Vagina (tissue), 2 donors: Measurements from ENCODE around the gene ATIC. TPM values are rescaled to one million over a fixed set of nuclear protein-coding genes. Genes with fewer than 3 reads are reported as not detected.

Experiments
- DNase-seq, 2 donors: peaks; one replicate each; pipeline ENCODE4 v3.0.0-alpha.2; 2017; ENCODE audit errors: extremely low spot score in 2 of 2
- H3K27ac ChIP-seq: fragments of 200-600 bp; sonication (generic); one replicate; pipeline ENCODE4 v1.5.1; 2019
- H3K27me3 ChIP-seq: fragments of 200-600 bp; sonication (generic); one replicate; pipeline ENCODE4 v1.5.1; 2019
- H3K36me3 ChIP-seq, 2 donors: fragments of 200-600 bp; sonication (generic); one replicate each; pipeline ENCODE4 v1.5.1; 2017 to 2019
- H3K4me1 ChIP-seq: fragments of 200-600 bp; sonication (generic); one replicate; pipeline ENCODE4 v1.5.1; 2019
- H3K4me3 ChIP-seq, 2 donors: fragments of 200-600 bp; sonication (generic); 1 replicate in 1 of 2; 2 replicates in 1 of 2; pipeline ENCODE4 v1.5.1; 2016 to 2019
- H3K9me3 ChIP-seq: fragments of 200-600 bp; sonication (generic); one replicate; pipeline ENCODE4 v1.5.1; 2019
- POLR2A ChIP-seq, 2 donors: fragments of 450-650 bp; IDR thresholded peaks; one replicate each; pipeline ENCODE4 v1.6.1; 2017; ENCODE audit warnings: antibody characterized with exemption in 2 of 2, mild to moderate bottlenecking in 2 of 2, moderate library complexity in 2 of 2
- POLR2AphosphoS5 ChIP-seq, 2 donors: sonication (generic); formaldehyde crosslinking; IDR thresholded peaks; one replicate each; pipeline ENCODE4 v1.9.0; 2017; ENCODE audit warnings: antibody characterized with exemption in 2 of 2, mild to moderate bottlenecking in 2 of 2, low read depth in 1 of 2; ENCODE audit not compliant: insufficient read depth in 1 of 2
- intact Hi-C: fragments of 100-400 bp; cut with DNase I; formaldehyde crosslinking; loops from one replicate; pipeline ENCODE4 v1.15.1; 2023
- total RNA-seq: library from RNA; depleted of rRNA; stranded (reverse); fragments of >200 nt; gene quantifications from one replicate; pipeline ENCODE4 v1.2.3, GENCODE V29; 2016
- TF ChIP-seq, protein P1 (sequence below), 3 experiments: fragments of 450-650 bp in 2 of 3; fragments of 200-600 bp in 1 of 3; sonication (generic) in 1 of 3; IDR thresholded peaks; one replicate each; pipeline ENCODE4 v1.5.1; 2017 to 2019; ENCODE audit warnings: antibody characterized with exemption in 3 of 3, mild to moderate bottlenecking in 2 of 3, moderate library complexity in 2 of 3

The ATIC gene
- total RNA-seq, 1 donor from 2014 or later, result 75.6 TPM

DNA sequence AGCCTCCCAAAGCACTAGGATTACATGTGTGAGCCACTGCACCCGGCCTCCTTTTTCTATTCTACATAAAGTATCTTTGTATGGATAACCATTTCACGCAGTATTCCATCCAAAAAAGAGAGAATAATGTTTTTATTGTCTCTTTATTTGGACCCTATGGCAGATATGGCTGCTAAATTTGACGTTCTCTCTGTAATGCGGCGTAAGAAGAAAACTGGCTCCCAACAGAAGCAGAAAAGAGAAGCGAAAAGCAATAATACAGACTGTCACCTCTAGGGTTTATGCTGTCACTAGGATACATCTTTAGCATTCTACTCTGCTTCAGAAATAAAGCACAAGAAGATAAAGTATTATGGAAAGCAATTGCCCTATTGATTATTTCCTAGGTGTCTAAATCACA is 68.1 kb downstream of the ATIC start:
- peaks cover 5 to 62% of the 10 kb centered on the region in 2 donors for H3K36me3 ChIP-seq
- no peak for DNase-seq
- no peaks in the 10 kb centered on the region for H3K4me1 ChIP-seq
- no peak overlapping the region for H3K4me3 ChIP-seq
- intact Hi-C loops, result no loop called here
- TF ChIP-seq POLR2AphosphoS5 (IDR thresholded peaks at IDR 0.05; ENCODE audit: insufficient read depth in 1 of 2, low read depth in 1 of 2), result no peak
- TF ChIP-seq, protein P1, sequence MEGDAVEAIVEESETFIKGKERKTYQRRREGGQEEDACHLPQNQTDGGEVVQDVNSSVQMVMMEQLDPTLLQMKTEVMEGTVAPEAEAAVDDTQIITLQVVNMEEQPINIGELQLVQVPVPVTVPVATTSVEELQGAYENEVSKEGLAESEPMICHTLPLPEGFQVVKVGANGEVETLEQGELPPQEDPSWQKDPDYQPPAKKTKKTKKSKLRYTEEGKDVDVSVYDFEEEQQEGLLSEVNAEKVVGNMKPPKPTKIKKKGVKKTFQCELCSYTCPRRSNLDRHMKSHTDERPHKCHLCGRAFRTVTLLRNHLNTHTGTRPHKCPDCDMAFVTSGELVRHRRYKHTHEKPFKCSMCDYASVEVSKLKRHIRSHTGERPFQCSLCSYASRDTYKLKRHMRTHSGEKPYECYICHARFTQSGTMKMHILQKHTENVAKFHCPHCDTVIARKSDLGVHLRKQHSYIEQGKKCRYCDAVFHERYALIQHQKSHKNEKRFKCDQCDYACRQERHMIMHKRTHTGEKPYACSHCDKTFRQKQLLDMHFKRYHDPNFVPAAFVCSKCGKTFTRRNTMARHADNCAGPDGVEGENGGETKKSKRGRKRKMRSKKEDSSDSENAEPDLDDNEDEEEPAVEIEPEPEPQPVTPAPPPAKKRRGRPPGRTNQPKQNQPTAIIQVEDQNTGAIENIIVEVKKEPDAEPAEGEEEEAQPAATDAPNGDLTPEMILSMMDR (IDR thresholded peaks at IDR 0.05), result no peak
- no peak for TF ChIP-seq POLR2A (IDR thresholded peaks at IDR 0.05)
- no peak overlapping the region for H3K27ac ChIP-seq
- no peaks in the 10 kb centered on the region for H3K9me3 ChIP-seq
- H3K27me3 ChIP-seq, result no peaks in the 10 kb centered on the region

DNA sequence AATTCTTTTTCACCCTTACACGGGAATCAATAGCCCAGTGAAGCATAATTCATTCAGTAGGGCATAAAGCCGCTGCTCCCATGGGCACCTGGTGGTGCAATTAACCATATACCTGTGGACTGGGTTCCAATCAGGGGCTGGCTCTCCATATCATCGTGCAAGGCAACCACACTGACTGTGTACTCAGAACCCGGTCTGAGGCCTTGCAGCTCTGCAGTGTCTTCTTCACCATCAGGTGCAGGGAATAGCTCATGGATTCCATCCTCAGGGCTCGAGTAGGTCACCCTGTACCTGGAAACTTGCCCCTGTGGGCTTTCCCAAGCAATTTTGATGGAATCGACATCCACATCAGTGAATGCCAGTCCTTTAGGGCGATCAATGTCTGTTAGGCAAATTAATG is 68.8 kb downstream of the ATIC start:
- intact Hi-C loops, result no loop called here
- TF ChIP-seq POLR2A (IDR thresholded peaks at IDR 0.05), result no peak
- TF ChIP-seq, protein P1 (IDR thresholded peaks at IDR 0.05), result no peak
- no peak for TF ChIP-seq POLR2AphosphoS5 (IDR thresholded peaks at IDR 0.05; ENCODE audit: insufficient read depth in 1 of 2, low read depth in 1 of 2)
- DNase-seq, result no peak

DNA sequence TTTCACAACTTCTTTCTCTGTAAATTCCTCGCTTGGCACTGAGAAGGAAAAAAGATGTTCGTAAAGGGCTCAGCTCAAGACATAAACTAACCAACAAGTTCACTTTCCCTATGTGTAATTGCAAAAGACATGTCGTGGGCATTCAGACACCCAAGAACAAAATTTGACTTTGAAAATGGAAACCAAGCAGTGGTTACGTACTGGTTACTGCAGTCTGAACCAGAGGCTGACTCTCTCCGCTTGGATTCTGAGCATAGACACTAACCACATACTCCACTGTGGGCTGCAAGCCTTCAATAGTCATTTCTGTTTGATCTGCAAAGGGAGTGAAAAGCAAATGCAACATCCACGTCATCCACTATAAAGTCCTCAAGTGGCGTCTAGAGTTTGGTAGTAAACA is 70.2 kb downstream of the ATIC start:
- no peak for DNase-seq
- Histone ChIP-seq H3K27me3 (no peaks in the 10 kb centered on the region), H3K27ac (no peak overlapping the region), H3K4me3 (no peak overlapping the region), H3K36me3 (peaks cover 0 to 50% of the 10 kb centered on the region in 2 donors), H3K4me1 (no peaks in the 10 kb centered on the region), H3K9me3 (no peaks in the 10 kb centered on the region)
- intact Hi-C loops, result no loop called here
- no peak for TF ChIP-seq POLR2A (IDR thresholded peaks at IDR 0.05)
- TF ChIP-seq, protein P1 (IDR thresholded peaks at IDR 0.05), result no peak
- no peak for TF ChIP-seq POLR2AphosphoS5 (IDR thresholded peaks at IDR 0.05; ENCODE audit: insufficient read depth in 1 of 2, low read depth in 1 of 2)

More for the DNA sequence above, 68.8 kb downstream of the ATIC start:
- H3K36me3 ChIP-seq, result peaks cover 5 to 54% of the 10 kb centered on the region in 2 donors
- H3K4me1 ChIP-seq, result no peaks in the 10 kb centered on the region
- H3K27ac ChIP-seq, result no peak overlapping the region
- no peaks in the 10 kb centered on the region for H3K27me3 ChIP-seq
- H3K4me3 ChIP-seq, result no peak overlapping the region
- no peaks in the 10 kb centered on the region for H3K9me3 ChIP-seq

DNA sequence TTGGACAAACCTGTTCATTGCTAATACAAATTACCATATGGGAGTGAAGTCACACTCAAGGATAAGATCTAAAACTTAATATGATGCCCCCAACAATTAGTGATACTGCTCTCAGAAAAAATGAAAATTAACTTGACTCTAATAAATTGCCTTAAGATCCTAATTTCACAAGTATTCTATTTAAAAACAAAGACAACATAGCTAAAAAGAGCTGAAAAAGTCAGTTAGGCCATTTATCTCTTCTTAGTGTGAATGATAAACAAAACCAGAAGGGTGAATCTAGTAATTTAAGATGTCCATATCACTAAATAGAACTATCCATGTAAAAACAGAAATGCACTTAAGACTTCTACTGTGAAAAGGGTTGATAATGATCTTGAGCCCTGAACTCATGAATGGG is 70.6 kb downstream of the ATIC start:
- DNase-seq, result no peak
- H3K4me1 ChIP-seq, result no peaks in the 10 kb centered on the region
- H3K36me3 ChIP-seq, result peaks cover 0 to 46% of the 10 kb centered on the region in 2 donors
- H3K27me3 ChIP-seq, result no peaks in the 10 kb centered on the region
- intact Hi-C loops, result no loop called here
- TF ChIP-seq POLR2A (IDR thresholded peaks at IDR 0.05), result no peak
- TF ChIP-seq POLR2AphosphoS5 (IDR thresholded peaks at IDR 0.05; ENCODE audit: insufficient read depth in 1 of 2, low read depth in 1 of 2), result no peak
- TF ChIP-seq, protein P1 (IDR thresholded peaks at IDR 0.05), result no peak
- H3K9me3 ChIP-seq, result no peaks in the 10 kb centered on the region
- no peak overlapping the region for H3K4me3 ChIP-seq
- H3K27ac ChIP-seq, result no peak overlapping the region

DNA sequence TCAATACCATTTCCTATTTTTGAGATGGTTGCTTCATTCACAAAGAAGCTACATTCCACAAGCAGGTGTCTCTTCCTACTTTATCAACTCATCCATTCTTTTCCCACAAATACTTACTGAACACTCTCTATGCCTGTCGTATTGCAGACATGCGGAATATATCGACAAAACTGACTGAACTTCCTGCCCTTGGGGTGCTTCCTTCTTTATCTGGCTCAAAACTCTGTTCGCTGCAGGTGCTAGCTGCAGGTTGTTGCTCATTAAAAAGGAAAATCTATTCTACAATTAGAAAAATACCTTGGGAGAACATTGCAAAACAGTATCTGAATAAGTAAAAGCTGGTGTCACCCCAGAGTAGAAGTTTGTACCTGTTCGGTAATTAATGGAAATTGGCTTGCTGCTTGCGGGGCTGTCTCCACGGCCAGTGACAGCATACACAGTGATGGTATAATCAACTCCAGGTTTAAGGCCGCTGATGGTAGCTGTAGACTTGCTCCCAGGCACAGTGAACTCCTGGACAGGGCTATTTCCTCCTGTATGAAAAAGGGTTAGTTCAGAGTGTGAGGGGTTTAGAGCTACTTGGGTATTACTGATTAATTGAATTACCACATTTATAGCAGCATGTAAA is 71.9 kb downstream of the ATIC start:
- H3K27ac ChIP-seq, result no peak overlapping the region
- H3K4me3 ChIP-seq, result no peak overlapping the region
- no peaks in the 10 kb centered on the region for H3K27me3 ChIP-seq
- DNase-seq, result no peak
- intact Hi-C loops, result no loop called here
- H3K36me3 ChIP-seq, result peaks cover 0 to 42% of the 10 kb centered on the region in 2 donors
- TF ChIP-seq POLR2AphosphoS5 (IDR thresholded peaks at IDR 0.05; ENCODE audit: insufficient read depth in 1 of 2, low read depth in 1 of 2) (no peak), POLR2A (IDR thresholded peaks at IDR 0.05) (no peak)
- TF ChIP-seq, protein P1 (IDR thresholded peaks at IDR 0.05), result no peak
- H3K4me1 ChIP-seq, result no peaks in the 10 kb centered on the region
- no peaks in the 10 kb centered on the region for H3K9me3 ChIP-seq
